Stimulated activated naive CD4-positive, alpha-beta T cell treated with Interleukin-2 at 50 U/mL for 16 hours (primary cell): Measurements from ENCODE around the gene OR1F1.
"Not testable (repeated sequence)": the region's sequence is repeated elsewhere in the genome, so short reads cannot be mapped to it uniquely, and the experiment has no call there.

ENCODE experiments used
- DNase-seq: peaks from one replicate; lab custom pipeline; 2025; lab: John Stamatoyannopoulos, UW

OR1F1 gene

GRCh38 chr16:3198334-3199072, 10.5 kb downstream of the OR1F1 start:
- no peak for DNase-seq

- DNase-seq, result no peak
Observed at GRCh38 chr16:3202903-3203539, 15.0 kb downstream of the OR1F1 start.

- not testable (repeated sequence) for DNase-seq
Observed at GRCh38 chr16:3205939-3206338, 17.9 kb downstream of the OR1F1 start.

- no peak for DNase-seq
Observed at GRCh38 chr16:3207086-3207953, 19.3 kb downstream of the OR1F1 start.

GRCh38 chr16:3212006-3212405, 24.0 kb downstream of the OR1F1 start:
- DNase-seq, result no peak

GRCh38 chr16:3212567-3212966, 24.6 kb downstream of the OR1F1 start:
- DNase-seq, result no peak

GRCh38 chr16:3214904-3215600, 27.0 kb downstream of the OR1F1 start:
- DNase-seq, result no peak

- DNase-seq, result no peak
Observed at GRCh38 chr16:3215601-3216262, 27.7 kb downstream of the OR1F1 start.

- no peak for DNase-seq
Observed at GRCh38 chr16:3216263-3216640, 28.2 kb downstream of the OR1F1 start.

- DNase-seq, result no peak
Observed at GRCh38 chr16:3220839-3221238, 32.8 kb downstream of the OR1F1 start.

GRCh38 chr16:3223913-3224515, 36.0 kb downstream of the OR1F1 start:
- no peak for DNase-seq

GRCh38 chr16:3234543-3234856, 46.5 kb downstream of the OR1F1 start:
- DNase-seq, result no peak

GRCh38 chr16:3234857-3235561, 47.0 kb downstream of the OR1F1 start, which contains the start of gene ZNF200:
Gene ZNF200, minus strand, starts transcription at chr16:3235158. Its CDS starts 1,403 bp downstream, at chr16:3233755.
- DNase-seq, result peak; percentile 92

- DNase-seq, result peak; percentile 38
Observed at GRCh38 chr16:3235856-3236669, 48.1 kb downstream of the OR1F1 start.

- DNase-seq, result no peak
Observed at GRCh38 chr16:3241761-3242160, 53.8 kb downstream of the OR1F1 start.

GRCh38 chr16:3242709-3243108, 54.7 kb downstream of the OR1F1 start:
- DNase-seq, result no peak

- DNase-seq, result no peak
Observed at GRCh38 chr16:3243882-3244281, 55.9 kb downstream of the OR1F1 start.

- DNase-seq, result no peak
Observed at GRCh38 chr16:3246002-3246401, 58.0 kb downstream of the OR1F1 start.

- DNase-seq, result no peak
Observed at GRCh38 chr16:3246876-3247275, 58.9 kb downstream of the OR1F1 start.

GRCh38 chr16:3248596-3248995, 60.6 kb downstream of the OR1F1 start:
- DNase-seq, result no peak
